GM12891 (cell line): ENCODE results near the gene AFF4.

Experiments used
- PAX5 ChIP-seq: IDR thresholded peaks from 2 replicates; pipeline ENCODE4 v1.6.1; 2011; ENCODE audit warnings: low read length, moderate library complexity, mild to moderate bottlenecking; ENCODE audit not compliant: insufficient read depth, severe bottlenecking
- POLR2AphosphoS5 ChIP-seq: IDR thresholded peaks from 2 replicates; pipeline ENCODE4 v1.6.1; 2011; ENCODE audit warnings: low read depth, low read length, control low read depth

DNA sequence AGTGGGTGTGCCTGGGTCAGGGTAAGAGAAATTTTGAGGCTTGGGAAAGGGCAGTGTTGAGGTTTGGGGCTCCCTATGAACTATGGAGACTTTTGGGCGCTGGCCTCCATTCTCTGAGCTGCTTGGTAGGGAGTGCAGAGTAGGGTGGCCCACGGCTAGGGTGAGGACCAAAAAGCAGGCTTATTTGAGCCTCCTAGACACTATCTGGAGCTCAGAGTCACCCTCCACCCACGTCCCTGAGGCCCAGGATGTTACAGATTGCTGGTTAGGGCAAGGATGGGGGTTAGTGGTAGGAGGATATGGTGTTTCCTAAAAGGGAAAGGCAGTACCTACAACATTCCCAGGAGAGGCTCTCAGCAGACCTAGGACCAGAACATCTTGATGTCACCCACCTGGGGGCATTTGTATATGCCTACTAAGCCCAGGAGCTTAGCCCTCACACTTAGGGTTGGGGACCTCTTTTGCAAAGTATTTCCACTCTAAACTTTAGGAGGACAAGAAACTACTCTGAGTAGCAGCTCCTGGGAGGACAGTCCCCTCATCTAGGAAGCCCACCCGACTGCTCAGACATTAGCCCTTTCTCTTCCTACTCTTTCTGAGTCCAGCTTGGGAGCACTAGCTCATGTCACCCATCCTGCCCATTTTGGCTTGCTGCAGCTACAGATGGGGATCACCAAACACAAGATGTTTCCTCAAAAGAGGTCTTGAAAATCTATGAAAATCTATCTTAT lies 135.3 kb downstream of the AFF4 start:
- TF ChIP-seq PAX5 = no peak
- no peak for TF ChIP-seq POLR2AphosphoS5
